Ureter (tissue), 1 donor: ENCODE results near the gene SLC29A4. TPM values are rescaled to one million over a fixed set of nuclear protein-coding genes. Genes with fewer than 3 reads are reported as not detected.
"Not testable (repeated sequence)": the region's sequence is repeated elsewhere in the genome, so short reads cannot be mapped to it uniquely, and the experiment has no call there.

Experiments used
- DNase-seq: peaks from one replicate; pipeline ENCODE4 v3.0.0-alpha.2; 2020; ENCODE audit warnings: low spot score
- total RNA-seq: library from RNA; stranded (reverse); gene quantifications from one replicate; pipeline ENCODE4 v1.2.4, GENCODE V29; 2023
- donor health status: DM: yes; HTN: yes; CAD: no.

Gene SLC29A4, protein sequence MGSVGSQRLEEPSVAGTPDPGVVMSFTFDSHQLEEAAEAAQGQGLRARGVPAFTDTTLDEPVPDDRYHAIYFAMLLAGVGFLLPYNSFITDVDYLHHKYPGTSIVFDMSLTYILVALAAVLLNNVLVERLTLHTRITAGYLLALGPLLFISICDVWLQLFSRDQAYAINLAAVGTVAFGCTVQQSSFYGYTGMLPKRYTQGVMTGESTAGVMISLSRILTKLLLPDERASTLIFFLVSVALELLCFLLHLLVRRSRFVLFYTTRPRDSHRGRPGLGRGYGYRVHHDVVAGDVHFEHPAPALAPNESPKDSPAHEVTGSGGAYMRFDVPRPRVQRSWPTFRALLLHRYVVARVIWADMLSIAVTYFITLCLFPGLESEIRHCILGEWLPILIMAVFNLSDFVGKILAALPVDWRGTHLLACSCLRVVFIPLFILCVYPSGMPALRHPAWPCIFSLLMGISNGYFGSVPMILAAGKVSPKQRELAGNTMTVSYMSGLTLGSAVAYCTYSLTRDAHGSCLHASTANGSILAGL
- total RNA-seq: 3.7 TPM

DNA sequence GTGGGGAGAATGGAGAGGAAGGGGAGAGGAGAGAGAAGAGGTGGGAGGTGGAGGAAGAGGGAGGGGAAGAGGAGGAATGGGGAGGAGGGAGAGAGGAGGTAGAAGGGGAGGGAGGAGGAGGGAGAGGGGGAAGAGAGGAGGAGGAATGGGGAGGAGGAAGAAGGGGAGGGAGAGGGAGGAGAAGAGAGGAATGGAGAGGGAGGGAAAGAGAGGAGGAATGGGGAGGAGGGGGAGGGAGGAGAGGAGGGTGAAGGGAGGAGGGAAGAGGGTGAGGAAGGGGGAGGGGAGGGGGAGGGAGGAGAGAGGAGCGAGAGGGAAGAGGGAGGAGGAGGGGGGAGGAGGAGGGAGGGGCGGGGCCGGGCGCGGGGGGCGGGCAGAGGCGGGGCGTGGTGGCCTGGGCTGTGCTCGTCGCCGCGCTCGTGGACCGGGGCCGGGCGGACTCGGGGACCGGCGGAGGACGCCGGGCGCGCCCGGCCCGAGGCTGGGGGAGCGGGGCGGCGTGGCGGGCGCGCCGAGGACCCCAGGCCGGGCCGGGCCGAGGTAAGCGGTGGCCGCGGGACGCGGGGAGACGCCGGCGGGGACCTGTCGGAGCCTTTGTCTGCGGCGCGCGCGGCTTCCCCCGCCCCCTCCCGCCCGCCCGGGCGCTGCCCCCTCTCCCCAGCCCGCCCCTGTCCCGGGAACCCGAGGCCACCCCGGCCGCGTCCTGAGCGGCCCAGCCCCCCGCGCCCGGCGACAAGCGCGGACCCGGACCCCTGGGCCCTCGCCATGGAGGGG lies at the start of gene SLC29A4:
Gene SLC29A4, plus strand, starts transcription at position 401 of the 774 bp plus-strand sequence. CDS start 4,874 bp downstream, outside the sequence.
- DNase-seq: no peak

DNA sequence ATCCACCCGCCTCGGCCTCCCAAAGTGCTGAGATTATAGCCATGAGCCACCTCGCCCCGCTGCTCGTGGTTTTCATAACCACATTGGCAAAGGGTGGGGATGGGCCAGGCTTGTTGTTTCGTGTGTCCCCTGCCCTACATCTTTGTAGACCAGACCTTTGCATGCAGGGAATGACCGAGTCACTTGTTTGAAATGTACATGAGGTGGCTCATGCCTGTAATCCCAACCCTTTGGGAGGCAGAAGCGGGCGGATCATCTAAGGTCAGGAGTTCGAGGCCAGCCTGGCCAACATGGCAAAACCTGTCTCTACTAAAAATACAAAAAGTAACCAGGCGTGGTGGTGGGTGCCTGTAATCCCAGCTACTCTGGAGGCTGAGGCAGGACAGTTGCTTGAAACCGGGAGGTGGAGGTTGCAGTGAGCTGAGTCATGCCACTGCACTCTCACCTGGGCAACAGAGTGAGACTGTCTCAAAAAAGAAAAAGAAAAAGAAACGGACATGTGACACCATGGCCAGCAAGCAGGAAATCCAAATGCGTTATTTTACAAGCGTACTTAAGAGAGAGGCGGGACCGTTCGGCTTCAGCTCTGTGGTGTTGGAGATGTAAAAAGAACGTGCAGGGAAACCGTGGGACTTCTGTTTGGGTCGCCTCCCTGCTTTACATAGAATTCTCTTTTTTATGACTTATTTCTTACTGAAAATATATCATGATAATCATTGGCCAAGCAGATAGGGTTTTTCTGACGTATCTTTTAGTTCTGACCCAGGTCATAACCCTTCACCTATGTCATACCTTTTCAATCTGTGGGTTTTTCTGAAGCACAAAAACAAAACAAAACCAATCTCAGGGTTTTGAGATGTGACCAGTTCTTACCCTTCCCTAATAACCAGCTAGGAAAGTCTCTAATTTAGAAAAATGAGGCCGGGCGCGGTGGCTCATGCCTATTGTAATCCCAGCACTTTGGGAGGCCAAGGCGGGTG lies 47.6 kb upstream of the SLC29A4 start:
- DNase-seq: no peak

DNA sequence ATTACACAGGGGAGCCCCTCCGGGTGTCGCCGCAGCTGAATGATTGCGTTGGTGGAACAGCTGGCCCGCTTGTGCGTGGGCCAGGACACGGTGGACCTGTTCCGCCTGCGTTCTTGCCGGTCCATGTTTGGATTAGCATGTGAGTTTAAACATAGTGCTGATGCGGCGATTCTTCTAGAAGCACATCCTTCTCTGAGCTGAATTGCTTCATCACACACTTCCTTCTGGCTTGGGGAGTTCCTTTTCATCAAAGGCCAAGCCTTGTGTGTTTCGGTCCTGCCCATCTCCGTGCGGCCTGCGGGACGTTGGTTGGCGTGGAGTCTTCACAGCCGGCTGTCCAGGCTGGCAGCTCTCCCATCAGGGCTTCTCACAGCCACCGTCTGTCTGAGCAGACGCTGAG lies 45.5 kb upstream of the SLC29A4 start:
- DNase-seq: peak; percentile 69

DNA sequence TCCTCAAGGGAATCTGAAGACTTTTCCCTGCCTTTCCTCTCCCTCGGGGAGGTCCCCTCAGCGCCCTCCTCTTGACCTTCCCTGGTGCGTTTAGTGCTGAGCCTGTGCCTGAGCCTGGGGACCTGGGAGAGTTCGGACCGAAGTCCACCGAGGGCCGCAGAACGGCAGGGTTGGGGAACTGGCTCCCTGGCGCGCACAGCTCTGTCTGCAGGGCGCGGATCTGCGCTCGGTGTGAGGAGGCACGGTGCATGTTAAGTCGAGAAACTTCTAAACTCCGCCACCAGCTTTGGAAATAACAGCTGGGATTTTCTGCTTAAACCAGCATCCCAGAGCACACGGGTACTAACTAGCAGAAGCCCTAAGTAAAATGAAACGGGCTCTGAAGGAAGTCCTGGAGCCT lies 44.2 kb upstream of the SLC29A4 start:
- DNase-seq: no peak

DNA sequence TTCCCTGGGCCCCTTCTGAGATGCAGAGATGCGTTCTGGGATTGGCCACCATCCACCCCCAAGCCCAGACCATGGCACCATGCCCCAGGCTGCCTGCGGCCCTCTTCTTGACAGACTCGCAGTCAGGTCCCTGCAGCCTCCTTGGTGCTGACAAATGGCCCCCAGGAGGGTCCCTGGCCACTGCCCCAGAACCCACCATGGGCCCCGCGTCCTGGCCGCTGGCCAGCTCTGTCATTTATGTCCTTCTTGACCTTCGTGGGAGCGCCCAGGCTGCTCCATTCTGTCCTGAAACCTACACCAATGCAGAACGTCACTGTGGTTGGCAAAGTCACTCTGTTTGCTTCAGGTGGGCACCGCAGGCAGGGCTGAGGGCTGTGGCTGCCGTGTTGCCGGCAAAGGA lies 39.5 kb upstream of the SLC29A4 start:
- no peak for DNase-seq

DNA sequence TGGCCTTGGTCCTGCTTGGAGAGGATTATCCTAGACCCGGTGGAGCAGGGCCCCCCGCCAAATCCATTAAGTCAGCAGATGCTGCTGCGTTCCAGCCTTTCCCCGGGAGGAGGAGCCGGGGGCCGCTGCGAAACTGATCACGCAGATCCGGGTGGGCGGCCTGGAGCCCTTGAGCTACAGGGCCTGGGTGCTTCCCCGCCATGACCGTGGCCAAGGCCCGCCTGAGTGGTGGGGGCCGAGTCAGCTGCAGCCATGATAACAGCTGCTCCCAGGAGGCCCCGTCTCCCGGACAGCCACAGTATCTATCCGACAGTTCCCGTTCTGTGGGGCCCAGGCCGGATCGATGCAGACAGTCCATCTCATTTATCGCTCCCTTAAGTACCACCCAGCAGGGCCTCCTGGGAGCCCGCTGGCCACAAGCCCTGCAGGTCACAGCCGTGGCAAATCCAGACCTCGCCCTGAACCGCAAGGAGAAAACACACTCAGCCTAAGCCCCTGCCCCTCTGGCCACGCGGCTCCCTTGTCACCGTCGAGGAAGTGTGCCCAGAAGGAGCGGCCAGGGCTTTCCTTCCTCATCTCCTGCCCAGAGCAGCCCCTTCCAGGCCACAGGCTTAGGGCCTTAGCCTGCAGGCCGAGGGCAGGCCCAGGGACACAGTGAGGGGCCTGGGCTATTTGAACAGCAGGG lies 34.4 kb upstream of the SLC29A4 start:
- peak; percentile 68 for DNase-seq

DNA sequence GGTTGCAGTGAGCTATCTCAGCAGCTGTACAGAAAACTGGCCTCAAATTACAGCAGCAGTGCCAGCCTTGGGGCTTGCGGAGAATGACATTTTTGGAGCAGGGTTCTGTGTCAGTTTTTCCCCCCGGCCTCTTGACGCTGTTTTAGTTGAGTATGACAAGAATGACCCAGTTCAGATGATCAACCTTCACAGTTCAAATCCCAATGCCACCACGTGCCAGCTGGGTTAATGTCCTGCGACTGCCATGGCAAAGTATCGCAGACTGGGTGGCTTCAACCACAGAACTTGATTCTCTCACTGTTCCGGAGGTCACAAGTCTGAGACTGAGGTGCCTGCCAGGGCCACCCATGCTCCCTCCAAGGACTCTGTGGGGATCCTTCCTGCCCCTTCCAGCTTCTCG lies 32.0 kb upstream of the SLC29A4 start:
- DNase-seq: not testable (repeated sequence)

DNA sequence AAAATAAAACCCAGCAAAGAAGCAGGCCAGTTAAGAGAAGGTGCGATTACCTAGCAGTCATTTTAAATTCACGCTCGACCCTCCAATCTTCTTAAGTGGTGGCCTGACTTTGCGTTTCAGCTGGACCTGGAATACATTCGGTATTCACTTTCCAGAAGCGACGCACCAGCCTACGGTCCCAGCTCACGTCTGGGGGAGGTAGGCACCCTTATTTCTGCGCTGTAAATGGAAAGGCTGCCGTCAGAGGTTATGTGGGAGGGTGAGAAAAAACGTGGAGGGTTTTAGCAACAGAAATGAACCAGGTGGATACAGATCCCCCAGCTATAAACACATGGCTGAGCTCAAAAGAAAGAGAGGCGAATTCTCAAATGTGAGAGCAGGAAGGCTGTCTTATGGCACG lies 29.2 kb upstream of the SLC29A4 start:
- not testable (repeated sequence) for DNase-seq

DNA sequence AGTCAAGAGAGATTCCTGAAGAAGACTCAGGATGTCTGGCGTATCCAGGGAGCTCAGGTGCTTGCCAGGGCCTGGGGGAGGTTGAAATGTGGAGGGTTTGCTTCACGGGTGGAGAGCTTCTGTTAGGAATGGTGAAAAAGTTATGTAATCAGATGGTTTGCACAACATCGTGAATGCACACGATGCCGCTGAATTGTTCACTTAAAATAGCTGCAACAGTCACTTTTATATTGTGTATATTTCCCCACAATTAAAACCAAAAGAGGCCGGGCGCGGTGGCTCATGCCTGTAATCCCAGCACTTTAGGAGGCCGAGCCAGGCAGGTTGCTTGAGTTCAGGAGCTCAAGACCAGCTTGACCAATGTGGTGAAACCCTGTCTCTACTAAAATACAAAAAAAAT lies 28.4 kb upstream of the SLC29A4 start:
- not testable (repeated sequence) for DNase-seq

DNA sequence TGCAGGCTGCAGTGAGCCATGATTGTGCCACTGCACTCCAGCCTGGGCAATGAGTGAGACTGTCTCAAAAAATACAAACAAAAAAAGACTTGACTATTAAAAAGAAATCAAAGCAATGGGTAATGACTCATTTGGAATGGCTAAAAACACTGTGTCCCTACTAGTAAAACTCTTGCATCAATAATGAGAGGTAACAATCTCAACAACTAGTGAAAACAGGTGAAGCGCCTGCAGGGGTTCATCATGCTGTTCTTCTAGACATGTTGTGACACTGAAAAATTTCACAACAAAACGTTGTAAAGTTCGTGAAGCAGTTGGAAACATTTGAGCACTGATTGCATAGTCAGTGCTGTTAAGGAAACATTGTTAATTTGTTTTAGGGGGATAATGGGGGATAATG lies 26.9 kb upstream of the SLC29A4 start:
- DNase-seq: no peak

DNA sequence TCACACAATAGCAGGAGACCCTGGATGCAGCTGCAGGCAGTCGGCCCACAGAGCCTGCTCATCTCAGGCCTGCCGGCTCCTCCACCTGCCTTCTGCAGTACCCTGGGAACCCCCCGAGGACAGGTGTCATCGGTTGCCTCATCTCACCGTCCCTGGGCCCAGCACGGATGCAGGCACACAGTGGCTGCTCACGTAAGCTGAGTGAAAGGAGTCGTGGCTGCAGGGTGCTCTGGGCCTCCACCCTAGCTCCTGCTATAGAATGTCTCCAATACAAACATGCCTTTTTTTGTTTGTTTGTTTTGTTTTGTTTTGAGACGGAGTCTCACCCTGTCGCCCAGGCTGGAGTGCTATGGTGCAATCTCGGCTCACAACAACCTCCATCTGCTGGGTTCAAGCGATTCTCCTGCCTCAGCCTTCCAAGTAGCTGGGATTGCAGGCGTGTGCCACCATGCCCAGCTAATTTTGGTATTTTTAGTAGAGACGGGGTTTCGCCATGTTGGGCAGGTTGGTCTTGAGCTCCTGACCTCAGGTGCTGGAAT lies 22.1 kb upstream of the SLC29A4 start:
- not testable (repeated sequence) for DNase-seq

DNA sequence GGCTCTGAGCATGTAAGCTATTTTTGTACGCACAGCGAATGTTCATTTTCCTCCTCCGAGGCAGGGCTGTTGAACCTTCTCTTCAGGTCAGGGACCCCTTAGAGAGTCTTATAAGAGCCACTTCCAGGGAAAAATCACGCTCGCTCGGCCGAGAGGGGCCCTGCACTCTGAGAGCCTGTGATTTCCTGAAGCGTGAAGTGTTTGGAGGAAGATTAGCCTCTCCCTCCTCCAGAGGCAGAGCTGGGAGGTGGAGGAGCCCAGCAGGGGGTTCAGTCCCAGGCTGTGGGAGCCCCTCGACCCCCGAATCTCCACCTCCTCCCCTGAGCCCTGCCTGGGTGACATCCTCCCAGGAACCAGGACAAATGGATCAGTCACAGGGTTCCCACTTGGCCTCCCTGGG lies 19.7 kb upstream of the SLC29A4 start:
- DNase-seq: not testable (repeated sequence)

DNA sequence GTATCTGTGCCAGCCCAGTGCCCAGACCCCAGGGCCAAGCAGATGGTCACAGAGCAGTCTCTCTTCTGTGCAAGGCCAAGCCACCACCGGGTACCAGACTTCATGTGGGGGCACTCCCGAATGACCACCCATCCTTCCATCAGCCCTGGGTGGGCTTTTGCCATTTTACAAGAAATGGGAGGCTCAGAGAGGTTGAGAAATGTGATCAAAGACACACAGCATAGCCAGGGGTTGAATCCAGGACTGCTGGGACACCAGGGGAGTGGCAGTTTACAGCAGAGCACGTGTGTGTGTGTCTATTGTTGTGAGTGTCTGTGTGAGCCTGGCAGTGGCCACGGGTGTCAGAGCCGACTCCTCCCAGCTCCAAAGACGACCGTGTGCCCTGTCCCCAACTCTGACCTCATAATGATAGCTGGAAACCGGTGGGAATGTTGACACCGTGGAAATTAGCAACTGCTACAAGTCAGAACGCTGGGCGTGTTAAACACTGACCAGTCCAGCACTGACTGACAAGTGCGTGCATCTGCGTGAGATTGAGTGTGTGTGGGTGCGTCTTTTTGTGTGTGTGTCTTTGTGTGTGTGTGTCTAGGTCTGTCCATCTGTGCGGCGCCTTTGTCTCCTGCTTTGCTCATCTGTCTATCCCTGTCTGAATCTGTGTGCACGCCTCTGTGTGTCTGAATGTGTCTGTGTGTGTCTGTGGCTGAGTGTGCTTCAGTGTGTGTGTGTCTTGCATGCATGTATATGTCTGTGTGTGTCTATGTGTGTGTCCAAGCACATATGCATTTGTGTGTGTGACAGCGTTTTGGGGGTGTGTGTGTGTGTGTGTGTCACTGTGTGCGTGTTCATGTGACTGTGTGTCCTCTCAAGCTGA lies 17.2 kb upstream of the SLC29A4 start:
- DNase-seq: no peak

DNA sequence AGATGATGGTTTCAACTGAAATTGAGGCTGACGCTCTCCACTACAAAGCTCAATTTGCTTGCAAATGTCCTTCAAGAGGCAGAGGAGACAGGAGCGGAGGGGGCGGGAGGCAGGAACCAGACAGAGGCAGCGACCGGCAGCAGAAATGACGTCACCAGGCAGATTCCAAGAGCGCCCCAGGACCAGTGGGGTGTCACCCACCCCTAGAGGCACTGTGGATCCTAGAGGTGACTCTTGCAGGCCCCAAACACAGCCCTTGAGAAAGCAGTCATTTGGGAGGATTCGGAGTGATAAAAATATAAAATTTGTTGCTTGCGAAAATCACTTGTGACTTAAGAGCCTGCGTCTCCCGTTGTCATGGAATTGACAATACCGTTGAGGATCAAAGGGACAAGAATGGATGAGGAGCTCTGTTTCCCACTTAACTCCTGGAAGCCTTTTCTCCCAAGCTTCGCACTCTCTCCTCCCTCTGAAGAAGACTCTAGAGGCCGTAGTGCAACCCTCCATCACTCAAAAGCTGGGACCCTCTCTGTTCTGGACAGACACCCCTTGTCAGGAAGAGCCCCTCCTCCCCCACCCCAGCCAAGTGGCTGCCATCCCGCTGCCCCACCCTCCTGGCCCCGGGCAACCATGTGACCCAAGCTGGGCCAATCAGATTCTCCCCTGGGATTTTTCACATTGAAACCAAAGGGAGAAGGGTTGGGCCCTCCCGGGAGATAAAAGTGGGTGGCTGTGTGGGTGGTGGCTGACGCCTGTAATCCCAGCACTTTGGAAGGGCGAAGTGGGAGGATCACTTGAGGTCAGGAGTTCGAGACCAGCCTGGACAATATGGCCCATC lies 16.3 kb upstream of the SLC29A4 start:
- no peak for DNase-seq

DNA sequence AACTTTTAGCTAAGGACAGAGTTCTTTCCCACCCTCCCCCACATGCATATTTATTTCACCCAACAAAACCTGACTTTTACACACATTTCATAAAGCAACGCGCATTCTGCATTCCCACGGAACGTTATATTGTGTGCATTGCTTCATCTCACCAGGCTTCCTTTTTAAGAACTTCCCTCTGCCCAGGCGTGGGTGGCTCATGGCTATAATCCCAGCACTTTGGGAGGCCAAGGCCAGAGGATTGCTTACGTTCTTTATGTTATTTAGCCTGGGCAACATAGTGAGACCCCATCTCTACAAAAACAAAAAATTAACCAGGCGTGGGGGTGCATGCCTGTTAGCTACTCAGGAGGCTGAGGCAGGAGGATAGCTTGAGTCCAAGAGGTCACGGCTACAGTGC lies 14.9 kb upstream of the SLC29A4 start:
- not testable (repeated sequence) for DNase-seq

DNA sequence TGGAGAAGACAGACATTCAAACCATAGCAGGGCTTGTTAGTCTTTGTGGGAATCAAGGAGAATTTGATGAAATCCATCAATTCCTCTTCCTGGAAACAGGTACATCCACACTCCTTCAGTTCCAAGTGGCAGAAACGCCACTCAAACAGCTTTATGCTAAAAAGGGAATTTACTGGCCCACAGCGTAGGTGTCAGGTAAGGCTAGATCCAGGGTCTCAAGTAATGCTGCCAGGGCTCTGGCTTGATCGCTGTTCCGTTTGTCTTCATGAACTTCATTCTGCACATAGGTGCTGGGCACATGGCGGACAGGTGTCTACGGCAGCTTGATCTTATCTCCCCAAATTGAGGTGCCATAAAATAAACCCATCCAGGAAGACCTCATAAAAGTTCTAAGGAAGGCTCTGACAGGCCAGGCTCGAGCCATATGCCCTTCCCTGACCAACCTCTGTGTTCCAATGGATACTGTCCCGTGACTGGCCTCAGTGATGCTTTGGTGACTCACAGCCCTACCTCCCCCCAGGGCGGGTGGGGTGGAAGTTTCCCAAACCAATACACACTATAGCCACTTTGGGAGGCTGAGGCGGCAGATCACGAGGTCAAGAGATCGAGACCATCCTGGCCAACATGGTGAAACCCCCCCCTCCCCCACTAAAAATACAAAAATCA lies 12.6 kb upstream of the SLC29A4 start:
- not testable (repeated sequence) for DNase-seq

DNA sequence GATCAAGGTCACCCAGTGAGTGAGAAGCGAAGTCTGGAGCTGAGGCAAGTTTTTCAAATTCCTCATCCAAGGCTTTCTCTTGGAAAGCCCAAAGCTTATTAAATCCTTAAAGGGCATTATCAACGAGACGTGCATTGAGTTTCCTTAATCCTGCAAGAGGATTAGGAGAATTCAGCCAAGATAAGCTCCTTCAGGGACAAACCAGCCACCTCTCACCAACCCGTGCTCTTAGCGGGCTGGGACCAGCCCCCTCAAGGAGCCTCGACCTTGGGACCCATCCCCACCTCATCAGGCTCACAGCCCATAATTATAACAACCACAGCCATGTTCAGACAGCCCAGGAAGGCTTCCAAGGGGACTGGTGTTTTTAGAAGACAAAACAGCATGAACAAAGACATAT lies 12.0 kb upstream of the SLC29A4 start:
- DNase-seq: no peak

DNA sequence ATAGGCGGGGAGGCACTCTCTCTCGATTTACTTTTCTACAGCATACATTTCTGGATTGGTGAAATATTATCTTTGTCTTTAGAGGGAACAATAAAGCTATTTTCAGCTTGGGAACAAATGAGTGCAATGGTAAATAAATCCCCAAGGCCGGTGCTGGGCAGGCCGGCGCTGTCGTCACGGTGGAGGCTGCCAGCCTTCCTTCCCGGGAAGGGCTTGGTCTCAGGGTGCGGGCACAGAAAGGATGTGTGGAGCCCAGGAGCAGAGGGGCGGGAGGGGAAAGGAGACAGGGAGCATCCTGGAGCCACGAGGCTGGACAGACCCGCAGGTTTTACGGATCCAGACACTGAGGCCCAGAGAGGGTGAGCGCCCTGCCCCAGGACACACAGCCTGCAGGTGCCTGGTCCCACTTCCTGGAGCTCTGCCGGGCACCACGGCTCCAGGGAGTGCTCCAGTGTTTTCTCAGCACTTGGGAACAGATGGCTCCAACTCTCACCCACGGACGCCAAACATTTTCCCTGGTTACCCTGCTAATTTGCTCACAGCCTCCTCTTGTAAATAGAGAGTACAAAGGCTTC lies 8.8 kb upstream of the SLC29A4 start:
- not testable (repeated sequence) for DNase-seq
